ENCODE results near the gene PNKD. TPM values are rescaled to one million over a fixed set of nuclear protein-coding genes. Genes with fewer than 3 reads are reported as not detected.
A peak's percentile ranks its signal among the peaks of the same experiment; 100 is the strongest.

Gene PNKD
- total RNA-seq, 1 experiment from 2014 or later, result 58.1 TPM

GRCh38 chr2:218294430-218295022 lies 24.2 kb downstream of the PNKD start:
- Histone ChIP-seq H3K4me1 (ENCODE audit: control insufficient read depth in 1 of 2, insufficient read depth in 2 of 2, low read length in 2 of 2) (peaks cover 48 to 81% of the 10 kb centered on the region in 2 experiments), H3K27ac (ENCODE audit: low read depth, low read length) (no peak overlapping the region), H3K79me2 (ENCODE audit: insufficient read depth, low read length) (peaks cover 27% of the 10 kb centered on the region), H3K36me3 (ENCODE audit: control insufficient read depth in 1 of 2, insufficient read depth in 2 of 2, low read length in 2 of 2) (no peaks in the 10 kb centered on the region), H3K9me3 (ENCODE audit: control insufficient read depth in 1 of 2, insufficient read depth in 1 of 2, low read depth in 1 of 2, low read length in 2 of 2) (no peaks in the 10 kb centered on the region), H3K27me3 (ENCODE audit: insufficient read depth, low read length) (no peaks in the 10 kb centered on the region), H3K9ac (ENCODE audit: low read length) (peak overlapping the region; percentile 25; the same call in 1 of the 2 replicates), H4K20me1 (ENCODE audit: insufficient read depth) (no peaks in the 10 kb centered on the region), H3K9me2 (ENCODE audit: insufficient read depth) (no peaks in the 10 kb centered on the region), H2AFZ (ENCODE audit: low read depth, low read length, poor library complexity, severe bottlenecking) (no peak overlapping the region), H3K4me3 (replicated peaks in 1 of 2; ENCODE audit: low read depth in 1 of 2, low read length in 2 of 2) (no peak overlapping the region), H3K4me2 (ENCODE audit: low read length) (peak overlapping the region; percentile 33)
- intact Hi-C loops (cut with micrococcal nuclease), result no loop called here
- CTCF ChIA-PET, result interaction anchor here (1.4 kb wide), 2 partner anchors 62 to 101 kb away, joined by 4 to 6 read pairs; partner anchors contain the start of gene CATIP
- TF ChIP-seq SIN3A (IDR thresholded peaks at IDR 0.05; ENCODE audit: low read depth) (no peak), ZFX (IDR thresholded peaks at IDR 0.05) (no peak), EZH2phosphoT487 (IDR thresholded peaks at IDR 0.05; ENCODE audit: borderline replicate concordance) (no peak), ATF3 (IDR thresholded peaks at IDR 0.05) (no peak), CTCF (IDR thresholded peaks at IDR 0.05 in 2 of 3, conservative IDR thresholded peaks at IDR 0.05 in 1 of 3; ENCODE audit: borderline replicate concordance in 1 of 3, insufficient read depth in 1 of 3, low read depth in 2 of 3, low read length in 2 of 3) (no peak), EZH2 (IDR thresholded peaks at IDR 0.05) (no peak), POLR2AphosphoS5 (IDR thresholded peaks at IDR 0.05; ENCODE audit: low read depth, low read length) (no peak), ZBTB33 (IDR thresholded peaks at IDR 0.05; ENCODE audit: extremely low read depth, insufficient replicate concordance, low read length) (no peak)
- no TSS peak for BruUV-seq (replicated peaks)
- RAD21 ChIA-PET (ENCODE audit: low non-redundant PET in 1 of 2, low total read pairs in 2 of 2, uncharacterized antibody in 2 of 2, unreplicated experiment in 2 of 2), result no interaction called here
- ATAC-seq (no peak), DNase-seq (ENCODE audit: low read depth, low spot score) (no peak)
- POLR2A ChIA-PET, result interaction anchor here (2.0 kb wide), 1 partner anchor 63 kb away, joined by 4 read pairs; no protein-coding TSS in a partner anchor
